SK-N-MC (cell line): ENCODE measurements around the gene TMTC1.

Experiments
- EZH2 ChIP-seq: fragments of 200-600 bp; sonication (generic); IDR thresholded peaks from one replicate; pipeline ENCODE4 v1.6.1; 2017; ENCODE audit warnings: antibody characterized with exemption
- FOXP2 ChIP-seq: optimal IDR thresholded peaks from 2 replicates; pipeline ENCODE3; 2011; ENCODE audit warnings: mild to moderate bottlenecking, moderate library complexity; ENCODE audit not compliant: insufficient read depth; ENCODE audit errors: extremely low read length, control extremely low read depth
- POLR2AphosphoS5 ChIP-seq: IDR thresholded peaks from 2 replicates; pipeline ENCODE4 v1.6.1; 2012; ENCODE audit warnings: mild to moderate bottlenecking, low read depth, low read length, borderline replicate concordance

- no peak for TF ChIP-seq EZH2
- TF ChIP-seq POLR2AphosphoS5 = no peak
- no peak for TF ChIP-seq FOXP2
Measured at GRCh38 chr12:29780084-29780483, 3.7 kb downstream of the TMTC1 start.
